Hepatic stellate cell (primary cell): ENCODE measurements around the gene PRUNE2.
"Not testable (repeated sequence)": the region's sequence is repeated elsewhere in the genome, so short reads cannot be mapped to it uniquely, and the experiment has no call there.

Experiments used
- DNase-seq: peaks from one replicate; pipeline ENCODE4 v3.0.0; 2011; ENCODE audit warnings: low spot score

The PRUNE2 gene

GRCh38 chr9:76868897-76869296, 37.0 kb downstream of the PRUNE2 start:
- no peak for DNase-seq

DNA sequence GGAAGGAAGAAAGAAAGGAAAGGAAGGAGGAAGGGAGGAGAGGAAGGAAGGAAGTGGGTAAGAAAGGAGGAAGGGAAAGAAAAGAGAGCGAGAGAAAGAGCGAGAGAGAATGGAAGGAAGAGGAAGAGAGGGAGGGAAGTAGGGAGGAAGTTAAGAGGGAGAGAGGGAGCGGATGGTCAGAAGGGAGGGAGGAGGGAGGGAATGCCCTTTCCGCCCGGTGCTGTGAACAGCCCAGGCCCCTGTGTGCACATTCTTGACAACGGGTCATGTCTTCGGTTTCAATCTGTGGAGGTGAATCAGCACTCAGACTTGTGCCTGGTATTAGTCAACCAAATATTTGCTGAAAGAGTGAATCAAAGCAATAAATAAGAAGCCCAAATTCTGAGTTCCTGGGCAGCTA, 39.2 kb downstream of the PRUNE2 start:
- DNase-seq = peak; percentile 78

GRCh38 chr9:76863832-76864231, 42.1 kb downstream of the PRUNE2 start:
- DNase-seq = no peak

GRCh38 chr9:76859860-76860259, 46.1 kb downstream of the PRUNE2 start:
- no peak for DNase-seq

DNA sequence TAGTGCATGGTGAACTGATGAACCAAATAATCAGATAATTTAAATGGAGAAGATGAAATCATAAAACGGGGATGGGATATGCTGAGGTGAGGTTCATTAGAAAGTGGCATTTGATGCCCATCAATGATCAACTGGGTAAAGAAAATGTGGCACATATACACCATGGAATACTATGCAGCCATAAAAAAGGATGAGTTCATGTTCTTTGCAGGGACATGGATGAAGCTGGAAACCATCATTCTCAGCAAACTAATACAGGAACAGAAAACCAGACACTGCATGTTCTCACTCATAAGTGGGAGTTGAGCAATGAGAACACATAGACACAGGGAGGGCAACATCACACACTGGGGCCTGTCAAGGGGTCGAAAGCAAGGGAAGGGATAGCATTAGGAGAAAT, 47.7 kb downstream of the PRUNE2 start:
- not testable (repeated sequence) for DNase-seq

- DNase-seq = no peak
Measured at GRCh38 chr9:76856016-76856415, 49.9 kb downstream of the PRUNE2 start.

DNA sequence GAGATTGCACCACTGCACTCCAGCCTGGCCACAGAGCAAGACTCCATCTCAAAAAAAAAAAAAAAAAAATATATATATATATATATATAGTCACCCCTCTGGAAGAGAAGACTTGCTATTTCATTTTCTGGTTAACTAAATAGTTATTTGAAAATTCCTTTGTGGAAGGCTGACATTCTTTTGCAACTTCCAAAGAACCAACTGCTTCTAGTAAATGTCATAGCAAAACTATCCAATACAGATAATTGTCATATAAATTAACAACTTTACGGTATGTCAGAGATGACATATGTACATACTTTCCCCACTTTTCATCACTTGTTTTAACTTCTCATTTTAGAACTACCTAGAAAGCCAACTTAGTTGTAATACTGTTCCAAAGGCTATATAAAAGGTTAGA, 50.9 kb downstream of the PRUNE2 start:
- DNase-seq = no peak

- no peak for DNase-seq
Measured at GRCh38 chr9:76852026-76852425, 53.9 kb downstream of the PRUNE2 start.

GRCh38 chr9:76846297-76846696, 59.6 kb downstream of the PRUNE2 start:
- DNase-seq = no peak

- no peak for DNase-seq
Measured at GRCh38 chr9:76845254-76845653, 60.7 kb downstream of the PRUNE2 start.

- peak; percentile 50 for DNase-seq
Measured at GRCh38 chr9:76835571-76836283, 70.2 kb downstream of the PRUNE2 start.

DNA sequence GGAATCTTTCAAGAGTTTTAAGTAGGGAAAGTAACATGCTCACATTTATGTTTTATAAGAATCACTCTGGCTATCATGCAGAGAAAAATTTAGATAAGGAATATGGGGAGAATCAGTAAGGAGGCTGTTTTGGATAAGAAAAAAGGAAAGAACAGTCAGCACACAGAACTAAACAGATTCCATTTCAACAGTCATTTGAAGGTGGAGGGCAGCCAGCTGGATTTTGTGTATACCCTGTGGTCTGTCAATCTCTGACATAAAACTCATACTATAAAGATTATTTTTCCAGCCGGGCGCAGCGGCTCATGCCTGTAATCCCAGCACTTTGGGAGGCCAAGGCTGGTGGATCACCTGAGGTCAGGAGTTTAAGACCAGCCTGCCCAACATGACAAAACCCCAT, 77.5 kb downstream of the PRUNE2 start:
- no peak for DNase-seq

- no peak for DNase-seq
Measured at GRCh38 chr9:76827296-76828080, 78.4 kb downstream of the PRUNE2 start.

DNA sequence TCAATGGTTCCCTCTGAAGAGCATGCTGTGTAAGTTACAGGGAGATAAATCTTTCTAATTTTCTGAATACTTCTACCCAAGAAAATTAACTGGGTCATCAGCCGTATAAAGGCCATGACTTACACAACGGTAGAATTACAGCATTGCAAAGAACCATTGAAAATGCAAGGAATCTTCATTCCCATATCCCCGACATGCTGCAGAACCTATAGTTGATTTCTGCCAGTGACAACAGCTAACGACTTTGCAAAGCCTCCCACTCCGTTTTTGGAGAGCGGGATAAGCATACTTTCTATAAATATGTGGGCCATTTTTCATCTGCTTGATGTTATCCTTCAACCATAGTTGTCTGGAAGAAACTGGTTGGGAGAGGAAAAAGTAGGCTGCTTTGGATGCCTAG, 85.5 kb downstream of the PRUNE2 start:
- no peak for DNase-seq

- DNase-seq = peak; percentile 76
Measured at GRCh38 chr9:76818271-76818670, 87.6 kb downstream of the PRUNE2 start.

- DNase-seq = peak; percentile 7
Measured at GRCh38 chr9:76817489-76817888, 88.4 kb downstream of the PRUNE2 start.

GRCh38 chr9:76812591-76812990, 93.3 kb downstream of the PRUNE2 start:
- no peak for DNase-seq

DNA sequence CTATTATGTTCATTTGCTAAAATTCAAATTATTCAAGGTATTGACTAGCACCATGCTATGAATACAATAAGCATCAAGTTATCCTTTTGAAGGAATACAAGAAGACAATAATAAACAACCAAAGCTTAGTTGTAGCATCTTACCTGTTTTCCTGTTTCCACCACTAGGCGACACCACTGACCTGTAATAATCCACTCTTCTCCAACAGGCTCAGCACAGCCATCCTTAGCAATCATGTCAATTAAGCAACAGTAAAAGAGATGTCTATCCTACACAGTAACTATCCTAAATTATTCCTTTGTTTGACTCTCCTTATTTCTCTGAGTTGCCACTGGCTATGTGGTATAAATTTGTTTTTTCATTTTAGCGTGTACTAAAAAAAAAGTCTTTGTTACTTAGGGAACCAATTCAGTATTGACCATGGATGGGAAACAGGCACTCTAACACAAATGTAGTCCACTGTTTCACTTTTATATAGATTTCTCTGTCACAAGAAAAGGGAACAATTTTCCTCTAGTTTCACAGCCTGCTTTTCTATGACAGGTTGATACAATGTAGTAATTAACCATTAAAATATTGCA, 95.4 kb downstream of the PRUNE2 start:
- DNase-seq = peak; percentile 17

DNA sequence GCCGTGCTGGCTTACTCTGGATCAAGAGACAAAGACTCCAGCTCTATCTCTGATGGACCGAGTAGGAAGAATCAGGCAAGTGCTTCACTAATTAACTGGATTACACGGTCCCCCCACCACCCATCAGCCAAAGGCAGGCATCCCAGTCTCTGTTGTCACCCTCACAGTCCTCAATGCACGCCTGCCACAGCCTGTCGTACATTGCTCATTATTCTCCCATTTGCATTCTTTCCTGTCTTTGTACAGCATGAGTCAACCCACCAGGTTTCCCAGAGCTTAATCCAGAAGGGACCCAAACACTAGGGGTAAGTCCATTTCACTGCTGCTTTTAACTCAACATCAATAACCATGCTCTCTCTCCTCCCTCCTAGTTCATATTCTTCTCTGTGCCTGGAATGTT, 97.3 kb downstream of the PRUNE2 start:
- DNase-seq = no peak

DNA sequence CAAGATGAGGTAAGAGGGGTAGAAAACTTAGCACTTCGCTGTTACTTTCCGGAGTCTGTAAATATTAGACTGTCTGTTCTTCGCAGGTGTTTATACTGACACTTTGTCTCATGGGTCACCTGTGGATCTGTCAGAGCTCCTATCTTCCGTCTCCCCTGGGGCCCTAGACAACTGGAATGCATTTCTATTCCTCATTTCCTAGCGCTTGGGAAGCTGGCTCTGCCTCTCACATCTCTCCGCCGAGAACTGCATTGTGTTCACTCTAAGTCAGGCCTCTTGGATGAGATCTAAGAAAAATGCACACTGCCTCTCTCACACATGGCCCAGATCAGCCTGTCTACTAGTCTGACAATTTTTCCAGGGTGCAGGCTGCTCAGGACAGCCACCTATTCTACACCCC, 102.2 kb downstream of the PRUNE2 start:
- no peak for DNase-seq

- DNase-seq = no peak
Measured at GRCh38 chr9:76803083-76803482, 102.8 kb downstream of the PRUNE2 start.

DNA sequence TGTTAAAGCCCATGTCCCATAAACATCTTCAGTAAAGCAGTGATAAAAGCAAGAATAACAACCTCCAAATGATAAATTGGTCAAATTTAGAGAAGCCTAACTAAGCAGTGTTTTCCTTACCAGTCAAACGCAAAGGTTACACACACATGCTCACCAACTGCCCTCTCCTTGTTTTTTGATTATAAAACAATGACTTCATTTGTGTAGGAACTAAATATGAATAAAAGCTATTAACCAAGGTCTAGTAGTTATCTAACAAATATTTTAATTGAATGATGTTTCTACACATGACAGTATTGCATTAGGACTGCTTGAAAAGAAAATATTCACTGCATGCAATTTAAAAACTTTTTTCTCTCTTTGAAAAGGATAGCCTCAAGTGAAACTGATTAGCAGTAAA, 105.0 kb downstream of the PRUNE2 start:
- no peak for DNase-seq

DNA sequence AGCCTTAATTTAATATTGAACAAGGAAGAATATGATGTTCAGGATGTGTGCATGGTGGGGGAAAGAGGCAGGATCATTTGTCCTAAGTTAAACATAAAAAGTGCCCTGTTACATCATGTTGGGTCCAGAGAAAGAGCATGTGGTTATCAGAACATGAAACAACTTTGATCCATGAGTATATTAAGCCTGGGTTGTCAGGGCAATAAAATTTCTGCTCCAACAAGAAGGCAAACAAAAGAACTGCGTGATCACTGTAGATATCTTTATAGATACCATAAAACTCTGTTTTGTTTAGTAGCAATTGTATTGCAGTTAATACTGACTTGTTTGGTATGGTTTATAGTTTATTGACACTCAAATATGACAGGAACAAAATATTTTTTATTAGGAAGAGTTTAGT, 106.4 kb downstream of the PRUNE2 start:
- DNase-seq = no peak
